Dedifferentiated amniotic fluid mesenchymal stem cell (primary cell): ENCODE results near the gene S100PBP.

Experiments used
- DNase-seq: peaks from one replicate; pipeline ENCODE4 v3.0.0-alpha.2; 2016; ENCODE audit errors: extremely low spot score

Gene S100PBP

DNA sequence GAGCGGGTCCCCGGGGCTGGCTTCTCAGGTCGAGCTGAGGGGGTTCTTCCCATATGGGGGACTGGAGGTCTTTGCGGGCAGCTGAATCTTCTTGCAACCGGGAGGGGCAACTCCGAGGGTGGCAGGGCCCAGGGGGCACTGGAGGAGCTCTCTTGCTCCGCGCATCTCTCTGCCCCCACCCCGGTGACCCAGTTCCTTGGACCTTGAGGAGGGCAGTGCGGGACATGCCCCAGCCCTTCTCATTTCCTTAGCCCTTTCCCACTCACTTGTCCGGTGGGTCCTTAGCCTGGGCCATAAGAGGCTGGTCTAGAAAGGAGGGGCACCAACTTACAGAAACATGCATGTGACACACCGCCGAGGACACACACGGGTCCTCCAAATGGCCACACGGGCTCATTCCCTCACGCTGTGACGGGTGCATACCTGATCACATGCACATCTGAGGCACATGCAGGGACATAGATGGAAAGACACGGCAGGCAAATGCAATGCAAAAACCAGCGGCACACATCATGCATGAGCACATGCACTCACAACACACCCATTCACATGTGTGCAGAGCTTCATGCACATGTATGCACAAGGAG lies 69.5 kb downstream of the S100PBP start:
- DNase-seq: no peak

DNA sequence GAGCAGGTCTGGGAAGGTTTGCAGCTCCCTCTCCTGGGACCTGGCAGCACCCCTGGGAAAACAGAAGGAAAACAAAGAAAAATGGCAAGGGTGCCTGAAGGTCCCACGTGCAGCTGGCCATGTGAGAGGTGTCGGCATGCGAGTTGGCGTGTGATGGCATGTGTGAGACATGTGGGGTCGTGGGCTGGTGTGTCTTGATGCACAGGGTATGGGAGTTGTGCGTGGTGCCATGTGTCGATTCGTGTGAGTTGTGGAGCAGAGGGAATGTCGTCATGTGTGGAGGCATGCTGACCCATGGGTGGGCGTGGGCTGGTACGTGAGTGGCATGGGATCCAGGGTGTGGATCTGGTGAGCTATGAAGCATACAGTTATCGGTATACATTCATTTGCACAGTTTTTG lies 70.2 kb downstream of the S100PBP start:
- no peak for DNase-seq

DNA sequence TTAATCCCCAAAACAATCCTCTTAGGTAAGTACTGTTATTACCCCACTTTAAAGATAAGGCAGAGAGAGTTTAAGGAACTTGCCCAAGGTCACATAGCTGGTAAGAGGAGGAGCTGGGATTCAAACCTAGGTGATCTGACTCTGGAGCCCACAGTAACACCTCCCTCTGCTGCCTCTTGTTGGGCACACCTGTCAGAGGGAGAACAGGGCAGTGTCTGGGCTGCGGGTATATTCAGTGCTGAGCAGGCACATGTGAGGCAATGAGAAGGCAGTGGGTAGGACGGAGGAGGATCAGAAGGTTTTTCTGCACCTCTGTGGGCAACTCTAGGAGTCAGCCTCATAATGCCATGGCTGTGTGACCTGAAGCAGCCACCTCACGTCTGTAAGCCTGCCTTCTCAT lies 70.7 kb downstream of the S100PBP start:
- DNase-seq: no peak

DNA sequence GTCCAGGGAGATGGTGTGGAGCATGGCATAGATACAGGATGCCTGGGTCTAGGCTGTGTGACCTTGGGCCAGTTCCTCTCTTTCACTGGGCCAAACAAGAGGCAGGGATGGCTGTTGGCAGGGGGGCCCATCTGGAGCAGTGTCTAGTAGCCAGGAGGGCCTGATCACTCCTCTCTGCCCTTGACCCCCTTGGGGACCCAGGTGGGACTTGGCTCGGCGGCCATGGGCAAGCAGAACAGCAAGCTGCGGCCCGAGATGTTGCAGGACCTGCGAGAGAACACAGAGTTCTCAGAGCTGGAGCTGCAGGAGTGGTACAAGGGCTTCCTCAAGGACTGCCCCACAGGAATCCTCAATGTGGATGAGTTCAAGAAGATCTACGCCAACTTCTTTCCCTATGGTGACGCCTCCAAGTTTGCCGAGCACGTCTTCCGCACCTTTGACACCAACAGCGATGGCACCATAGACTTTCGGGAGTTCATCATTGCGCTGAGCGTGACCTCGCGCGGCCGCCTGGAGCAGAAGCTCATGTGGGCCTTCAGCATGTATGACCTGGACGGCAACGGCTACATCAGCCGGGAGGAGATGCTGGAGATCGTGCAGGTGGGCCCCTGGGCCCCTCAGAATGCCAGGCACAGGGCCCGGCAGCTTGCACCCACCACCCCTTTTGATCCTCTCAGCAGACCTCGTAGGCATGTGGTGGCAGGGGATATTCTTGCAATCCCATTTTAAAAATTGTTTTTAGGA lies 71.4 kb downstream of the S100PBP start:
- no peak for DNase-seq

DNA sequence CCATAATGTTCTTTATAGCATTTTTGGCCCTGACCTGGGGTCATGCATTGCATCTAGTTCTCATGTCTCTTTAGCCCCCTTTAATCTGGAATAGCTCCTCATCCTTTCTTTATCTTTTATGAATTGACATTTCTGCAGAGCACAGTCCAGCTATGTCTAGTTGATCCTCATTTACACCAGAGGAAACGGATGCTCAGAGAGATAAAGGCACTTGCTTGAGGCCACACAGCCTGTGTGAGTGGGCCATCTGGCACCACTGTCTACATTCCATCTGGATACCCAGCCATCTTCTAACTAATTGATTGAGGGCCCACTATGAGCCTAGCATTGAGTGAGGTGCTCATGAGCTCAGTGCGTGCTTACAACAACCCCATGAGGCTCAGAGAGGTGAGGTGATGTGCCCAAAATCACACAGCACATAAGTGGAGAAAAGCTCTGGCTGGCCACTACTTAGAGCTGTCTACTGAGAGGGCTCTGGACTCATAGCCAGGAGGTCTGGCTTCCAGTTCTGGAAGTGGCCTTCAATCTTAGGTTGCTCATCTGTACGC lies 72.4 kb downstream of the S100PBP start:
- no peak for DNase-seq

DNA sequence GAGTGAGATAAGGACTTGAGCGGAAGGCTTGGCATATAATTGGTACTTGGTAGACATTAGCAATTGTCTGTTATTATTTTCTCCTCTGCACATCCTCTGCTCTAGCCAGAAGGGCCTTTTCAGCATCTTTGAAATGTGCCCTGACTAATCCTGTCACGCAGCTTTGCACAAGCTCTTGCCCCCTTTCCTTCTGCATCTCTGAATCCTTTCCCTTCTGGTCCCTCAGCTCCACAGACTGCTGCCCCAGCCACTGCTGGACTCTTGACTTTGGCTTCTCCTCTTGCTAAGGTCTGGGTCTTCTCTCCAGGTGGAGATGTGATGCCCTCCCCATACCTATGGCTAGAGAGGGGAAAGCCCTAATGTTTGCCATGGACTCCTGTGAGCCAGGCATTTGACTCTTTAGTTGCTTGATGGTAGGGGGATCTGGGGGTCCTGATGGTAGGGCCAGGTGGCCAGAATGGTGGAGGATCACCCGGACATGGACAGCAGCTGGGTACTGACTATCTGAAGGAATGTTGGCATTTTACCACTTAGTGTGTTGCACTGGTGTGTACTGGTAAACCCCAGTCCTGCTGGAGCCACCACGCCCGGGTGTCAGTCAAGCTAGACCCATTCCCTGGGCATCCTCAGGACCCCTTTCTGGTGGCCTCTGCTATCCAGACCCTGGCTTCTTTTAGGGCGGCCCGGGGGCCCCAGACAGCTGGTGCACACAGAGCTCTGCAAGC lies 73.2 kb downstream of the S100PBP start:
- no peak for DNase-seq

DNA sequence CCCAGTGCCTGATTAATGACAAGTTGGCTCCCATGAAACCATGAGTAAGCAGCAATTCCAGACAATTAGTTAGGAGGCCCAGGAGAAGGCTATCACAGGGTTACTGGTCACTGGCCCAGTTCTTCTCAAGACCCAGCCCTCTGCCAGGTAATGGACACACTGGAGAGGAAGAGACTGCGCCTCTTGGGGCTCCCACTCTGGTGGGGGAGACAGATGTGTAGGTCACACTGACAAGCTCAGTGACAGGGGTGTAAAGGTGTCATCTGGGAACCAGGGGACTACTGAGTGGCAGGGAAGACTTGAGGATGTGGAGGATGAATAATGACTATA lies 73.8 kb downstream of the S100PBP start:
- DNase-seq: no peak

DNA sequence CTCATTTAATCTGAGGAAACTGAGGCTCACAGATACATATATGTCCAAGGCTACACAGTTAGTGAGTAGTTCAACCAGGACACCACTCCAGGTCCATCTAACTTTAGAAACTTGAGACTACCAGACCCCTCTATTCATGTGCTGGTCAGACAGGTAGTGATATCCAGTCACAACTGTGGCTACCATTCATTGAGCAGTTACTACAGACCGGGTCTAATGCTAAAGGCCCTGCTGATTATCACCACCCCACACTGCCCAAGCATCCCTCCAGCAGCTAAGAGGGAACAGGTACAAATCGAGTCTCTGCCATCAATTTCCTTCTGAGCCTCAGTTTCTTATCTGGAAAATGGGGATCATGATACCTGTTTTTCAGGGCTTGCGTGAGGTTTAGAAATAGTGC lies 74.2 kb downstream of the S100PBP start:
- DNase-seq: no peak

DNA sequence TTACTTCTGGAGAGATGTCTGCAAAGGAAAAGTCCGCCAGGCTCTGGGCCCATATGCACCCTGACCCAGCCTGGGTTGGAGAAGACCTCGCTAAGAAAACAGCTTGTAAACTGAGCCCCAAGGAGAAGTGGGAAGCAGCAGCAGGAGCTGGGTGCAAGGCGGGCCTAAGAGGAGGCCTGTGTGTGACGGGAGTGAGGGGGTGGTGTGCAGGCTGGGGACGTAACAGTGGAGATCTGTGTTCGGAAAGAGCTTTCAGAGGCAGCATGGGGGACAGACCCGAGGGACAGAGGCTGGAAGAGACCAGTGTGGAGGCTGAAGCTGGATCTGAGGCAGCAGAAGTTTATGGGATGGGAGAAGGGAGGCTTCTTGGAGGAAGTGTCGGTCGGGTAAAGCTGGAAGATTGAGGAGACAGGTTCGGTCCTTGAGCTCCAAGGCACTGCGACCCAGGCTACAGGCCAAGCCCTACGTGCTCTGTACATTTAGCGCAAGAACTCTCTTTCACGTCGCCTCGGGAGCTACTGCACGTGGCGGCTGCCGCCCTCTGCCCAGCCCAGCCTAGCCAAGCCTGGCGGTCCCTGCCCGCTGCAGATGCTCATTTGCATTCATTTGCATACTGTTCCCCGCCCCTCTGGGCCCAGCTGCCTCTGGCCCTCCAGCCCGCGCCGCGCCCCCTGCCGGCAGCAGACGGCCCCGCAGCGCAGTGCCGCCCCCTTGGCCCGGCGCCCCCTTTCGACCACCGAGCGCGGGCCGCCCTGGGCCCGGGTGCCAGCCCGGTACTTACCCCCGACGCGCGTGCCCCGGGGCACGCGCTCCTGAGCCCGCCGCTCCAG lies 75.1 kb downstream of the S100PBP start:
- no peak for DNase-seq

DNA sequence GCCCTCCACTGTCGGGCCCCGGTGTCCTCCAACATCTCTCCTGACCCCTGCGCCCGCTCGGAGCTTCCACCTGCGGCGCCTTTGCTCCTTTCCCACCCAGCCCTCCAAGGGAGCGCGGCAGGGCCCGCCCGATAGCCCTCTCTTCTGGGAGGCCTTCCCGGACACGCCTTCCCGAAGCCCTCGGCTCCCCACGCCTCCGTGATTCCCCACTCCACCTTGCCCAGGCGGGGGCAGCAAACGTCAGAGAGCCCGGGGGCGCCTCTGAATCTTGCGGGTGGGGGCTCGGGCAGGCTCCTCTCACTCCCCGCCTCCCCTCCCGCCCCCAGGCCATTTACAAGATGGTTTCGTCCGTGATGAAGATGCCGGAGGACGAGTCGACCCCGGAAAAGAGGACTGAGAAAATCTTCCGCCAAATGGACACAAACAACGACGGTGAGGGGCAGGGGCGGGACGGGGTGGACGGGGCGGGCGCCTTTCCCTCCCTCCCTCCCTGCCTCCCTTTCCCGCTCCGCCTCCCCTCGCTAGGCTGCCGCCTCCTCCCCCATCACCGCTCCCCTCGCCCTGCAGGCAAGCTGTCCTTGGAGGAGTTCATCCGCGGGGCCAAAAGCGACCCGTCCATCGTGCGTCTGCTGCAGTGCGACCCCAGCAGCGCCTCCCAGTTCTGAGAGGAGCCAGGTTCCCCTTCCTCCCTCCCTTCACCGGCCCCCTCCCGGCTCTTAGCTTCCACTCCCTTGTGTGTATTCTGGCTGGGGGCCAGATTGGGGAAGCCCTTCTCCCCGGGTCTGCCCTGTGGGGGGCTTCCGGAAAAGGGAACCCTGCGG lies 76.0 kb downstream of the S100PBP start:
- no peak for DNase-seq

DNA sequence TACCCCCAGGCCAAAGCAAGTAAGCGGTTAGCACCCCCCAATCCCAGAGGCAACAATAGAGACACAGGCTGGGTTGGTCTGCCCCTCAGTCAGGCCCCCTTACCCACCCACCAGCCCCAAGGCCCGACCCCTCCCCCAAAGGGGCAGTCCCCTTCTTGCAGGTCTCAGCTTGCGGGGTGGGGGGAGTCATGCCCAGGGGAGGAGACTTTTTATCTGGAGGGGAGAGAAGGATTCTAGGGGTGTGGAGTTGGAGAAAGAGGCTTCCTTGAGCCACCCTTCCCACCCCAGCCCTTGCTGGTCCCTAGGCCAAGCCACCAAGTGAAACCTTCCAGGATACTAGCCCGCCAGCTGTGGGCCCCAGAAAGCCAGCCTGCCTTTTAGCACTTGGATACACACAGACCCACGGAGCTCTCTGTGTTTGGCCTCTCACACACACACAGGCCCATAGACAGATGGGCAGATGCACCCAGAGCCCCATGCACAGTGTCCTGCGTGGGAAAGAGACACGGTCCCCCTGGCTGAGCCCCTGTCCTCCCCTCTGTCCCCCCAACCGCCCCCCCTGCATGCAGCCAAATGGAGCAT lies 76.7 kb downstream of the S100PBP start:
- DNase-seq: no peak

DNA sequence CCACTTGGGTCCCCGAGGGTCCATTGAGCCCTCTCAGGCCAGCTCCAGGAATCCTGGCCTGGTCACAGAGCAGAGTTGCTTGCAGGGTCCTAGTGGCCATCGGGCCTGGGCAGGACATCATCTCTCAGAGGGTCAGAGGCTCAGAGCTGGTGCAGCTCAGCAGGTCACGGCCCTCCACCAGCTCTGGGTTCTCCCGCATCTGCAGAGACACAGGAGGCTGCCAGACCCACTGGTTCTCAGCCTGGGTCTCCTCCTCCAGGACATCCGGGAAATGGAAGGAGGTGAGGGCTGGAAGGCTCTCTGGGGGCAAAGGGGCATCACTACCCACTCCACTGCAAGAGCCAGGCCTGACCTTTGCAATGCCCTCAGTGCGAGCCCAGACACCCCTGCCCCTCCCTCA lies 77.2 kb downstream of the S100PBP start:
- no peak for DNase-seq

DNA sequence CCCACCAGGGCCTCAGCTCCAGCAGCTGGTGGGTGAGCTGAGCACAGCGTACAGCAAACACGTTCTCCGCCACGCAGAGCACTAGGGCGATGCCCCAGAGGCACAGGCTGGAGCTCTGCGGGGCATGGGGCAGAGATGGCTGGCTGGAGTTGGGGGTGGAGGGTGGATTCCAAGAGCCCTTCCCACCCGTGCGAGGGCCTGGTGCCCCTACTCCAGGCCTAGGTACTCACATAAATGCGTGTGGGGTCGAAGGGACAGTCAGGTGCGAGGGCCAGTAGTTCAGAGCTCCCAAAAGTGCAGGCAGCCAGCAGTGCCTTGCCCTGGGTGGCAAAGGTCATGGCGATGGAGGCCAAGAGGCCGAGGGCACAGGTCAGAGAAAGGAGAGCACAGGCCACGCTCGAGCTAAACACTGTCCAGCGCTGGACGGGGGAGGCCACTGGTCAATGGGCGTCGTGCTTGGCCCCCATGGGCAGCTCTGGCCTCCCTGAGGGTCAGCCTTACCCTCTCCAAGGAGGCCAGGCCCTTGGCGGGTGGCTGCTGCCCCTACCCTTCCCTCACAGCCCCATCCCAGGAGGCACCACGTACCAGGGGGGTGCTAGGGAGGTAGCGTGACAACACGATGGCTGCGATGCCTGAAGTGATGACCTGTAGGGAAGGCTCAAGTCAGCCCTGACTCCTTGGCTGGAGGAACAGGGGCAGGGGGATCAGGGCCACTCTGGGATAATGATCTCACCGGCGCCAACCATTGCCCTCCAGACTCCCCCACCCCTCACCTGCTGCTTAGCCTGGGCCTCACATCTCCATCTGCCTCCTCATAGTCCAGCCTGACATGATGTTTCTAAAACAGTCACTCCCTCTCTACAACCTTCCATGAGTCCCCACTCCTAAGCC lies 78.1 kb downstream of the S100PBP start:
- DNase-seq: no peak

DNA sequence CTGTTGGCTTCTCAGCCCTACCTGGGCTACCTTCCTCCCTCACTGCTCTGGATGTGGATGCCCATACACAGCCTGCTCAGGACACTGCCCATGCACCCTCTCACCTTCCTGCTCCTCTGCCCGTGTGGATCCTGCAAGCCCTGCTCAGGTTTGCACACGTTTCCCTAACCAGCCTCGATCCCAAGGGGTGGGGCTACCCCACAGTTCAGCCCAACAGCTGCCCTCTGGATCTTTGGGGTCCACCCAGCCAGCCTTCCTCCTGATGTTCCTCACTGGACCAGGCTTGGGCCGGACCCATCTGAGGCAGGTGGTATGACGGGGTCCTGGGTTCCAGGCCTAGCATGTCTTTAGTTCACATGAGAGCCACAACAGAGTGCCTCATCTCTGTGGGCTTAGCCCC lies 79.0 kb downstream of the S100PBP start:
- no peak for DNase-seq

DNA sequence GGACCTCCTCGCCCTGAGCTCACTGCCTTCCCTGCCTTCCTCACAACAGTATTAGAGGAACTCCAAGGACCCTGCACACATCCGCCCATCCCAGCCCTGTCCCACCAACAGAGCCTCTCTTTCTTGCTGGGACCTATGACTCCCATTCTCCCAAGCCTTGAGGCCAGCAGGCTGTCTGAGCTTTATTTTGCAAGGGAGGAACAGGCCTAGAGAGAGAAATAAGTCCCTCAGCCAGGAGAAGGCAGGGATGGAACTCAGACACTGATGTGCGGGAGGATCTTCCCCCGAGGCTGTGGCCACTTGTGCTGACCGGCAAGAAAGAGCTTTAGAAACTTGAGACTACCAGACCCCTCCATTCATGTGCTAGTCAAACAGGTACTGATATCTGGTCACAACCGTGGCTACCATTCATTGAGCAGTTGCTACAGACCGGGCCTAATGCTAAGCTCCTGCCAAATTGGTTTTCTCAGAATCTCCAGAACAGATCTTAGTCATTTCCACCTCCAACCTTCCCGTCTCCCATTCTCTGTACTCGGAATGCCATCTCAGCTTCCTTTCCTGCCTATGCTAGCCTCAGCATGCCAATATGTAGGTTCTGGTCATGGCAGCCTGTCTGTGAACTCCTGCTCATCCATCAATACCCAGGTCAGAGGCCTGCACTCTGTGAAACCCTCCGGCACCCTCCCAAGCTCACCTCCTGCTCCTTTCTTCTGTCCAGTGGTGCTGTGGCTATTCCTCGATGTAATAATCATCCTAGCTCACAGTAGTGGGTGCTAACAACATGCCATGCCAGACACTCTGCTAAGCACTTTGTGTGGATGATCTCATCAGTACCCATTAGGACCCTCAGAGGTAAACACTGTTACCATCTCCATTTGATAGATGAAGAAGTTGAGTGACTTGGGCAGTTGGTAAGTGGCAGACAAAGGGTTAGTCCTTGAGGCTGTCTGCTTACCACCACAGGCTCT lies 79.9 kb downstream of the S100PBP start:
- DNase-seq: no peak

DNA sequence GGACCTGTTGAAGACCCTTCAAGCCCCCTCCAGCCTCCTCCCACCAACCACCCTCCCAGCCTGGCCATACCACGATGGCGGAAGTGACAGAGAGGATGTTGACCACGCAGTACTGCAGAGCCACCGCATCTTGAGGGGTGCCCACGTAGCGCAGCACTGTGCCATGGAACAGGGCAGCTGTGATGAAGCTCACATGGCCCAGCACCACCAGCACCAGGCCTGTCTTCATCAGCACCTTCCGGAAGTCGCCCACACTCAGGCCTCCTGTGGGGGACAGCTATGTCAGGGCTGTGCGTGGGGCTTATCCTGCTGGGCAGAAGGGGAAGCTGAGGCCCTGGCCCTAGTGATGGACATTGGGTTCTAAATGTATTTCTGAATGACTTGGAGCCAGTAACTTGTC lies 80.6 kb downstream of the S100PBP start:
- no peak for DNase-seq

DNA sequence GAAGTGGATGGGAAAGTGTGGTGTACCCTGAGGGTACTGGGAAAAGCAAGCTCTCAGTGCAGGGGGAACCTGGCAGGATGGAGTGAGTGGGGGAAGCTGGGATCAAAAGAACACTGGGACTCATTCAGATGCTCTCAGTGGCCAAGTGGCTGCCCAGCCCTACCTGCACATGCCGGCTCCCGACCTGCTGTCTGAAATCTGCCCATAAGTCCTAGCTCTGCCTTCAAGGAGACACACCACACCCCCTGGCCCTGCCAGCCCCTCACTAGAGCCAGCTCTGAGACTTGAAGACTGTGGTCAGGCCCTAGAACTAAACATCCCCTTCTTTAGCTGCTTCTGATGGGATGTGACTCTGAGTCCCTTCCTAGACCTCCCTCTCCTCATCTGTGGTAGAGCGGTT lies 81.5 kb downstream of the S100PBP start:
- no peak for DNase-seq

DNA sequence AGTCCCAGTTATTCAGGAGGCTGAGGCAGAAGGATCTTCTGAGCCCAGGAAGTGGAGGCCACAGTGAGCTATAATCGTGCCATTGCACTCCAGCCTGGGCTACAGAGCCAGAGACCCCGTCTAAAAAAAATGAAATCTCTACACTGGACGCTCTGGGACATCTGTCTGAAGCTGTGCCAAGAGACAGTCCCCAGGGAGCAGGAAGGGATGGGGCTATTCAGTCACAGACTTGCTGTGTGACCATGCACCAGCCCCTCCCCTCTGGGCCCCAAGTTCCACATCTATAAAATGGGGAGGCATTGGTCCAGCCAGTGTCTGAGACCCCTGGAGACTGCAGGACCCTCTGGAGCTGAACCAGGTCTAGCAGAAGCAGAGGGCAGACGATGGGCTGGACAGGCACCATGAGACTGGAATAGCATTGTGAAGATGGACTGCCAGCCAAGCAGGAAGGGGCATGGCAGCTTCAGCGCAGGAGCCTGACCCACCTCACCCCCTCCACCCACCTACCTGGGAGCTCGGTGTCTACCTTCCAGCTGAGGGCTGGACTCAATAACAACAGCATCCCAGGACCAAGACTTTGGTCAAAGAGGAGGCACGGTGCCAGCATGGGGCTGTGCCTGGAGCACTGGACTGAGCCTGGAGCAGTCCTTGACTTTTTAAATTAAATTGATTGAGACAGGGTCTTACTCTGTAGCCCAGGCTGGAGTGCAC lies 82.3 kb downstream of the S100PBP start:
- DNase-seq: no peak
